Right renal cortex interstitium (tissue), 3 donors: Measurements from ENCODE around the gene AREL1. TPM values are rescaled to one million over a fixed set of nuclear protein-coding genes. Genes with fewer than 3 reads are reported as not detected.

Source experiments
- DNase-seq, 3 donors: peaks; one replicate each; pipeline ENCODE4 v3.0.0-alpha.2; 2013; ENCODE audit warnings: low read depth in 3 of 3, low spot score in 2 of 3
- polyA plus RNA-seq, 3 donors: library from polyadenylated mRNA; unstranded; fragments of 120-200 nt; gene quantifications; one replicate each; pipeline ENCODE4 v1.2.1, GENCODE V29; 2013; ENCODE audit not compliant: insufficient read length in 3 of 3

The AREL1 gene
- polyA plus RNA-seq, 3 donors = 33.7 to 40.4 (median 38.5) TPM

GRCh38 chr14:74614508-74615495, 98.1 kb downstream of the AREL1 start:
- no peak for DNase-seq

GRCh38 chr14:74613211-74613914, 99.5 kb downstream of the AREL1 start:
- DNase-seq = no peak

GRCh38 chr14:74612350-74613021, 100.4 kb downstream of the AREL1 start:
- DNase-seq = peak in 2 of 3 donors; percentile 49 to 59

- no peak for DNase-seq
Observed at GRCh38 chr14:74611650-74612349, 101.1 kb downstream of the AREL1 start, which contains the start of gene LTBP2. TSS of gene LTBP2 (minus strand) at chr14:74612237. CDS start at chr14:74611944, 293 bp downstream.

Other genes starting within 250 kb of the AREL1 start
- 100 to 1,000 TPM; 333 to 385 (median 336) TPM for gene NPC2, start 219.8 kb downstream of the AREL1 start, polyA plus RNA-seq
- gene ISCA2, start 219.3 kb downstream of the AREL1 start, polyA plus RNA-seq = 10 to 100 TPM; 41.3 to 46.8 (median 42.9) TPM
- gene LTBP2, start 100.8 kb downstream of the AREL1 start, polyA plus RNA-seq = 1 to 10 TPM; 2.0 to 2.7 (median 2.4) TPM
- 10 to 100 TPM; 69.0 to 71.8 (median 70.4) TPM for gene FCF1, start 64 bp upstream of the AREL1 start, polyA plus RNA-seq
- 100 to 1,000 TPM in 1 of 3 donors, 10 to 100 TPM in 2; 88.8 to 101 (median 89.5) TPM for gene YLPM1, start 50.2 kb upstream of the AREL1 start, polyA plus RNA-seq
- under 1 TPM; 0.39 to 0.86 (median 0.74) TPM for gene PROX2, start 163.1 kb upstream of the AREL1 start, polyA plus RNA-seq
- gene DLST, start 168.8 kb upstream of the AREL1 start, polyA plus RNA-seq = 100 to 1,000 TPM; 124 to 131 (median 126) TPM
- gene RPS6KL1, start 210.2 kb upstream of the AREL1 start, polyA plus RNA-seq = 1 to 10 TPM in 2 of 3 donors, under 1 TPM in 1; 0.74 to 1.6 (median 1.1) TPM
- gene PGF, start 242.5 kb upstream of the AREL1 start, polyA plus RNA-seq = 1 to 10 TPM; 6.9 to 8.2 (median 7.0) TPM